H9 (cell line): ENCODE measurements around the gene MAP3K1. TPM values are rescaled to one million over a fixed set of nuclear protein-coding genes. Genes with fewer than 3 reads are reported as not detected.

Experiments used
- DNase-seq: peaks from one replicate; pipeline ENCODE4 v3.0.0-alpha.2; 2017
- H2AFZ ChIP-seq: one replicate; pipeline ENCODE4 v1.6.1; 2013; ENCODE audit warnings: mild to moderate bottlenecking, low read length, control low read depth, moderate library complexity
- H2AK5ac ChIP-seq: 2 replicates; pipeline ENCODE4 v1.6.1; 2013; ENCODE audit warnings: low read length, control low read depth, mixed read lengths; ENCODE audit not compliant: insufficient read length
- H2BK120ac ChIP-seq: one replicate; pipeline ENCODE4 v1.6.1; 2013; ENCODE audit warnings: low read depth, mild to moderate bottlenecking, low read length, control low read depth, inconsistent platforms; ENCODE audit not compliant: poor library complexity, severe bottlenecking
- H2BK12ac ChIP-seq: 2 replicates; pipeline ENCODE4 v1.6.1; 2013; ENCODE audit warnings: low read length, control low read depth, mixed read lengths, low read depth; ENCODE audit not compliant: insufficient read length
- H2BK15ac ChIP-seq: 2 replicates; pipeline ENCODE4 v1.6.1; 2013; ENCODE audit warnings: low read depth, low read length, control low read depth
- H2BK20ac ChIP-seq: one replicate; pipeline ENCODE4 v1.6.1; 2013; ENCODE audit warnings: low read depth, mild to moderate bottlenecking, low read length, control low read depth, inconsistent platforms; ENCODE audit not compliant: poor library complexity, severe bottlenecking
- H2BK5ac ChIP-seq: 2 replicates; pipeline ENCODE4 v1.6.1; 2013; ENCODE audit warnings: low read length, control low read depth, mixed read lengths; ENCODE audit not compliant: insufficient read length
- H3K14ac ChIP-seq: 2 replicates; pipeline ENCODE4 v1.6.1; 2013; ENCODE audit warnings: low read length, control low read depth; ENCODE audit not compliant: insufficient read depth
- H3K18ac ChIP-seq: 2 replicates; pipeline ENCODE4 v1.6.1; 2013; ENCODE audit warnings: low read depth, mild to moderate bottlenecking, mixed read lengths, low read length, control low read depth; ENCODE audit not compliant: insufficient read length
- H3K23ac ChIP-seq: 2 replicates; pipeline ENCODE4 v1.6.1; 2013; ENCODE audit warnings: low read length, control low read depth, mixed read lengths, low read depth; ENCODE audit not compliant: insufficient read length
- H3K23me2 ChIP-seq: 2 replicates; pipeline ENCODE4 v1.6.1; 2013; ENCODE audit warnings: low read depth, mild to moderate bottlenecking, mixed read lengths, low read length, control low read depth; ENCODE audit not compliant: insufficient read length, poor library complexity, severe bottlenecking
- H3K27ac ChIP-seq: 2 replicates; pipeline ENCODE4 v1.5.1; 2013; ENCODE audit warnings: low read length, control low read depth, mixed read lengths, low read depth; ENCODE audit not compliant: insufficient read length
- H3K27me3 ChIP-seq: 2 replicates; pipeline ENCODE4 v1.6.1; 2013; ENCODE audit warnings: low read length, control low read depth, inconsistent platforms; ENCODE audit not compliant: insufficient read depth
- H3K4ac ChIP-seq: 2 replicates; pipeline ENCODE4 v1.6.1; 2013; ENCODE audit warnings: low read depth, mild to moderate bottlenecking, control low read depth, inconsistent platforms, low read length, moderate library complexity
- H3K4me1 ChIP-seq: 2 replicates; pipeline ENCODE4 v1.6.1; 2013; ENCODE audit warnings: low read length, control low read depth, inconsistent platforms; ENCODE audit not compliant: insufficient read depth
- H3K4me2 ChIP-seq: 2 replicates; pipeline ENCODE4 v1.6.1; 2013; ENCODE audit warnings: low read length, control low read depth, mixed read lengths; ENCODE audit not compliant: insufficient read length, insufficient read depth
- H3K56ac ChIP-seq: 2 replicates; pipeline ENCODE4 v1.6.1; 2013; ENCODE audit warnings: low read depth, mild to moderate bottlenecking, mixed read lengths, low read length, control low read depth; ENCODE audit not compliant: insufficient read length
- H3K79me1 ChIP-seq: 2 replicates; pipeline ENCODE4 v1.6.1; 2013; ENCODE audit warnings: low read depth, mild to moderate bottlenecking, moderate library complexity, low read length, control low read depth, inconsistent platforms; ENCODE audit not compliant: insufficient read depth, poor library complexity, severe bottlenecking
- H3K79me2 ChIP-seq: 2 replicates; pipeline ENCODE4 v1.6.1; 2013; ENCODE audit warnings: low read length, control low read depth, inconsistent platforms; ENCODE audit not compliant: insufficient read depth
- H3K9ac ChIP-seq: 2 replicates; pipeline ENCODE4 v1.6.1; 2013; ENCODE audit warnings: low read length, control low read depth, mixed read lengths; ENCODE audit not compliant: insufficient read length; ENCODE audit errors: extremely low read depth
- H3K9me3 ChIP-seq: one replicate; pipeline ENCODE4 v1.6.1; 2013; ENCODE audit warnings: low read depth, low read length, inconsistent platforms; ENCODE audit not compliant: control insufficient read depth
- H3T11ph ChIP-seq: one replicate; pipeline ENCODE4 v1.6.1; 2013; ENCODE audit warnings: mild to moderate bottlenecking, low read length, control low read depth, inconsistent platforms
- H4K20me1 ChIP-seq: one replicate; pipeline ENCODE4 v1.6.1; 2013; ENCODE audit not compliant: control insufficient read depth, insufficient read length, insufficient read depth
- H4K5ac ChIP-seq: 2 replicates; pipeline ENCODE4 v1.6.1; 2013; ENCODE audit warnings: low read depth, mild to moderate bottlenecking, mixed read lengths, low read length, control low read depth; ENCODE audit not compliant: insufficient read length
- H4K8ac ChIP-seq: replicated peaks from 2 replicates; pipeline ENCODE4 v1.6.1; 2013; ENCODE audit warnings: low read length, control low read depth, mixed read lengths, low read depth; ENCODE audit not compliant: insufficient read length
- H4K91ac ChIP-seq: 2 replicates; pipeline ENCODE4 v1.6.1; 2013; ENCODE audit warnings: low read depth, mild to moderate bottlenecking, moderate library complexity, mixed read lengths, low read length, control low read depth; ENCODE audit not compliant: insufficient read length
- H3K27ac Mint-ChIP-seq, 3 experiments: 2 replicates in 2 of 3; 3 replicates in 1 of 3; pipeline ENCODE4 v1.8.0; 2020 to 2021; ENCODE audit warnings: mixed read lengths in 3 of 3, mild to moderate bottlenecking in 1 of 3, moderate library complexity in 1 of 3
- H3K27me3 Mint-ChIP-seq: 2 replicates; pipeline ENCODE4 v1.8.0; 2021; ENCODE audit warnings: low read depth, mild to moderate bottlenecking, moderate library complexity, mixed read lengths
- H3K36me3 Mint-ChIP-seq, 3 experiments: 2 replicates in 2 of 3; 3 replicates in 1 of 3; pipeline ENCODE4 v1.8.0; 2020 to 2021; ENCODE audit warnings: low read depth in 3 of 3, mixed read lengths in 3 of 3; ENCODE audit not compliant: insufficient read depth in 1 of 3
- H3K4me1 Mint-ChIP-seq, 2 experiments: 2 replicates each; pipeline ENCODE4 v1.8.0; 2020; ENCODE audit warnings: mixed read lengths in 2 of 2
- H3K4me3 Mint-ChIP-seq, 2 experiments: 2 replicates in 1 of 2; 3 replicates in 1 of 2; pipeline ENCODE4 v1.8.0; 2020 to 2021; ENCODE audit warnings: mild to moderate bottlenecking in 2 of 2, mixed read lengths in 2 of 2, moderate library complexity in 1 of 2
- H3K9me3 Mint-ChIP-seq, 2 experiments: 2 replicates in 1 of 2; 3 replicates in 1 of 2; pipeline ENCODE4 v1.8.0; 2020; ENCODE audit warnings: mild to moderate bottlenecking in 2 of 2, mixed read lengths in 2 of 2, moderate library complexity in 1 of 2
- CTCF ChIP-seq: fragments of 200-600 bp; sonication (generic); conservative IDR thresholded peaks from 3 replicates; pipeline ENCODE4 v1.8.0; 2021; ENCODE audit warnings: antibody characterized with exemption, mild to moderate bottlenecking
- WGBS: extraction: QIAGEN DNeasy Blood & Tissue Kit; methylation state at CpG from one replicate; pipeline ENCODE4 v1.1.7; 2013; ENCODE audit warnings: missing lambda C conversion rate, low lambda C conversion rate, mixed read lengths; ENCODE audit not compliant: insufficient read length; ENCODE audit errors: extremely low coverage; 5-methylcytosine and 5-hydroxymethylcytosine counted together
- total RNA-seq: library from RNA; stranded (reverse); gene quantifications from 2 replicates; pipeline ENCODE4 v1.2.1, GENCODE V29; 2021

Gene MAP3K1
- total RNA-seq, 1 experiment from 2014 or later, result 11.1 TPM

GRCh38 chr5:56817263-56818014 is 2.1 kb downstream of the MAP3K1 start:
- Histone ChIP-seq H3K23me2 (peaks cover 7% of the 10 kb centered on the region), H3K79me1 (peaks cover 3% of the 10 kb centered on the region), H3K23ac (no peak overlapping the region), H3K27me3 (peaks cover 4% of the 10 kb centered on the region; the same call in 1 of the 2 replicates), H2BK12ac (no peak overlapping the region), H3K14ac (no peak overlapping the region), H4K8ac (no peak overlapping the region), H3K9me3 (no peaks in the 10 kb centered on the region), H2AFZ (no peak overlapping the region), H4K91ac (no peak overlapping the region), H2BK120ac (no peak overlapping the region), H2BK5ac (no peak overlapping the region), H3K9ac (no peak overlapping the region), H3K4me1 (peaks cover 2% of the 10 kb centered on the region; the same call in 1 of the 2 replicates), H3K56ac (no peak overlapping the region), H3K4me2 (peak overlapping the region; percentile 73), H3K4ac (no peak overlapping the region), H3T11ph (no peak overlapping the region), H3K79me2 (peaks cover 4% of the 10 kb centered on the region; the same call in 1 of the 2 replicates), H4K20me1 (no peaks in the 10 kb centered on the region), H3K27ac (no peak overlapping the region), H2BK15ac (no peak overlapping the region), H3K18ac (no peak overlapping the region), H2BK20ac (no peak overlapping the region), H4K5ac (no peak overlapping the region), H2AK5ac (no peak overlapping the region)
- Mint-ChIP-seq H3K4me3 (peak overlapping the region; percentile 74 to 81), H3K4me1 (peaks cover 29 to 37% of the 10 kb centered on the region in 2 experiments), H3K9me3 (no peaks in the 10 kb centered on the region; a peak in 1 of 5 replicates), H3K27me3 (peaks cover 28% of the 10 kb centered on the region), H3K36me3 (no peaks in the 10 kb centered on the region), H3K27ac (no peak overlapping the region)
- TF ChIP-seq CTCF, result no peak
- no CpG with 5 or more reads among the region's 8 CpGs for WGBS
- no peak for DNase-seq
